CD4-positive, alpha-beta T cell treated with Interleukin-15 for 1 hour (primary cell): Measurements from ENCODE around the gene PDE3A.

Source experiments
- DNase-seq: peaks from one replicate; pipeline ENCODE4 v3.0.0-alpha.2; 2020

PDE3A gene

GRCh38 chr12:20463913-20464524 lies 95.7 kb downstream of the PDE3A start:
- no peak for DNase-seq

- DNase-seq: no peak
Observed at GRCh38 chr12:20469300-20469699, 101.0 kb downstream of the PDE3A start.

GRCh38 chr12:20469756-20470155 lies 101.4 kb downstream of the PDE3A start:
- no peak for DNase-seq

DNA sequence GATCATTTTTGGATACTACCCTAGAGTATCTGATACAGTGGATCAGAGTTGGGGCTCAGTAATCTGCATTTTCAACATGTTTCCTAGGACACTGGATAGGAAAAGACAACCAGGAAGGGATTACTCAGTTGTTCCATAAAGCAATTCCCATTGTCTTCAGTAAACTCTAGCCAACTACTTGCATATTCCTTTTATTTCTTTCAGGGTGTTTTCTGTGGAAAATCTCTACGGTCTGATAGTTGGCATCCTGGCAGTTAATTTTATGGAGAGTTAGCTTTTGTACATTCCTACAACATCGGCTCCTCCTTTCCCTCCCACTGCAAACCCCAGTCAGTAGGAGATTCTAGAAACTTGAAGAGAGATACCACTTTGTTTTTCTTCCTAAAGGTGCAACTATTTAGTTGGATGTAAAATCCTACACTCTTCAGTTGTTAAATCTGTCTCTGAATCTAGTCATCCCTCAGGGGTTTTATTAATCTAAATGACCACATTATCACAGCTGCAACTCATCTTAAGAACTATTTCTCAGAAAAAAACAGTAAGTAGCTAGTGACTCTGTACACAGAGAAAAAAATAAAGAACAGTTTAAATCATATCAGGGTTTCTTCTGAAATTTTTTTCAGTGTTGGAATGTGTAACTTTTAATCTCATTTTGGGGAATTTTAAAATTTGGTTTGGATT lies 103.9 kb downstream of the PDE3A start:
- no peak for DNase-seq

GRCh38 chr12:20473133-20473532 lies 104.8 kb downstream of the PDE3A start:
- DNase-seq: no peak

DNA sequence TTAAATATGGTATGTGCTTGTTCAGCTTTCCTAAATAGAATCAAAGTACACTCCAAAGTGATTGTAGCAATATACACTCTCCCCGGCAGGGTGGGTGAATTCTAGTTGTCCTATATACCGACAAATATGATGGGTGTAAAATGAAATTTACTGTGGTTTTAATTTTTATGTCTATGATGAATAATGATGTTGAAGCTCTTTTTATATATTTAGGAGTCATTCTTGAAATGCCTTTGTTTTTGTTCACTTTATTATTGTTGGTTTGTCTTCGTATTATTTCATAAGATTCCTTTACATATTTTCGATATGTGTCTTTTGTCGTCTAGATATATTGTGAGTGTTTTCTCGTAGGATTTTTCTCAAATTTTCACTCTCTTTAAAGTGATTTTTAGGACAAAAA lies 105.7 kb downstream of the PDE3A start:
- DNase-seq: no peak

GRCh38 chr12:20474443-20474842 lies 106.1 kb downstream of the PDE3A start:
- no peak for DNase-seq

GRCh38 chr12:20475542-20475941 lies 107.2 kb downstream of the PDE3A start:
- DNase-seq: no peak

DNA sequence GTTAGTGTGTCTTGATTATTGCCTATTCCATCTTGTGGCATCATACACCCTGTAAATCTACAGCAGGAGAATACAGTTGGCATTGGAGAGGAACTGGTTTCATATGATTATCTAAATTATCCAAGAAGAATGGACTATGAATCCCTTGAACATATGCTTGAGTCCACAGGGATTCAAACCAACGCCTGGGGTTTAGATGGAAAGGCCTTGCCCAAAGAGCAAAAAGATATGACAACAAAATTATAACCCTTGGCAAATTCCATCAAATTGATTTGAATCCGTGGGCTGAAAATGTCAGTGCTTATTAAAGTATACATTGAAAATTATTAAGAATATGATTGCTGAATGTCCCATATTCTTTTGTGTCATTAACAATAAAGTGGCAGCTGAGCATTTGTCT lies 108.2 kb downstream of the PDE3A start:
- DNase-seq: no peak

DNA sequence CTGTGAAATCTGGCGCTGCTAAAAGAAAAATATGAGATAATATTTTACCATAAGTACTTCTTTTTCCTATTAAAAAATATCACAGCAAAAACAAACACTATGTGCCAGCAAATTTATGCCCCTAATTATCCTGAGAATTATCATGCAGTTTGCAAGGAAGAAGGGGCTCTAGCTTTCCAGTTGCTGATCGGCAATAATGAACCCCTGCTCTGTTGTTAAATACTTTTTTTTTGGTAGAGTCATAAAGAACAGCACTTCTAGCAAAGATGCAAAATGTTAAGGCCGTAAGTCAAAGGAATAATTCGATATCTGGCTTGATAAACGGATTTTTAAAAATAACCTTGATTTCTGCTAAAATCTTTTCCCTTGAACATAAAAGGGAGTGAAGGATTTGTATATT lies 108.9 kb downstream of the PDE3A start:
- DNase-seq: no peak

DNA sequence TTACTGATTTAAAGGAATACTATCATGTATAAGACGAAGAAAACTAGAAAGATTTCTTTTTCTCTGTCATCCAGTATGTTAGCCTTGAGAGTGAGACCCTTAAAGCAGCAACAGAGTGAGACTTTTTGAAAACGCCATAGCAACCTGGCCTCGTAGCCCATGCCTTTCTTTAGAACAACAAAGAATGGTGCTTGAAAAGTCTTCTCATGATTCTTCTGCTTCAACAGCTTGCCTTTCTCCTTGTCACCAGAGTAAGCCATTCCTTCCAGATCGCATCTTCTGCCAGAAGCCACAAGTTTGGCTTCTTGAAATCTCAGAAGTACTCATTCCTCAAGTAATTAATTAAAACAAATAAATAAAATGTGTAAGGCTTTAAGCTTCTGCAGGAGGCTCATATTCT lies 109.3 kb downstream of the PDE3A start:
- DNase-seq: no peak

- no peak for DNase-seq
Observed at GRCh38 chr12:20482491-20483054, 114.2 kb downstream of the PDE3A start.

DNA sequence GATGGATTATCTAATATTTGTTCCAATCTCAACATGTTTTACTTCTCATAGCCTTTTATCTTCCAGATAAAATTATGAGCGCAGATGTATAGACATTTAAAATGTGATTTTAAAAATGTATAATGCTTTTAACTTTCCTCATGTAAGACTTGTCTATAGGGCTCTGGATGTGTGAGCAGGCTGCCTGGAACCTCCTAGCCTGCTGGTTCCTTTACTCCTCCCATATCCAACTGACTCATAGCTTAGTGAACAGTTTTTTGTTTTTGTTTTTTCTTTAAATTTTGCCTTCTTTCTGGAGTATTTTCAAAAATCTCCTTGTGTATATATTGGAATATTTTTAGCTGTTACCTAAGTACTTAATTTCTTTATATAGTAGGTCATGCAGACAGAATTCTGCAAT lies 115.4 kb downstream of the PDE3A start:
- DNase-seq: no peak

DNA sequence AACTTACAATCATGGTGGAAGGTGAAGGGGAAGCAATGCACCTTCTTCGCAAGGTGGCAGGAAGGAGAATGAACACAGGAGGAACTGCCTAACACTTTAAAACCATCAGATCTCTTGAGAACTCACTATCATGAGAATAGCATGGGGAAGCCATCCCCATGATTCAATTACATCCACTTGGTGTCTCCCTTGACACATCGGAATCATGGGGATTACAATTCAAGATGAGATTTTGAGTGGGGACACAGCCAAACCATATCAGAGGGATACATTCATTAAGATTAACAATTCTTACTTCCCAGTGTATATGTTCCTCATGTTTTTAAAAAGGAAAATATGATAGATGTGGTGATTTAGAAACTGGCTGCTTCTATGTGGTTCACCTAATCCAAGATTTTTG lies 117.9 kb downstream of the PDE3A start:
- no peak for DNase-seq

DNA sequence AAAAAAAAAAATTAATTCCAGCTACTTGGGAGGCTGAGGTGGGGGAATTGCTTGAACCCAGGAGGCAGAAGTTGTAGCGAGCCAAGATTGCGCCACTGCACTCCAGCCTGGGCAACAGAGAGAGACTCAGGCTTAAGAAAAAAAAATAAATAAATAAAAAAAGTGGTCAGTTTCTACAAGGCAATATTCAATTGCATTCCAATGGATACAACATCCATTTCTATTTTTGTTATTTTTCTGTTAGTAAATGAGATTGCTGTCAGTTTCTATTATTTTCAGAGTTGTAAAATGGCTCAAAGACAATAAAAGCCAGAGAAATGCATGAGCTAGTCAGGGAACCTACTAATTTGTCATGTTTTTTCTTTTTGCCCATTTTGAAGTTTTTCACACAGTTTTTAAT lies 119.2 kb downstream of the PDE3A start:
- no peak for DNase-seq

DNA sequence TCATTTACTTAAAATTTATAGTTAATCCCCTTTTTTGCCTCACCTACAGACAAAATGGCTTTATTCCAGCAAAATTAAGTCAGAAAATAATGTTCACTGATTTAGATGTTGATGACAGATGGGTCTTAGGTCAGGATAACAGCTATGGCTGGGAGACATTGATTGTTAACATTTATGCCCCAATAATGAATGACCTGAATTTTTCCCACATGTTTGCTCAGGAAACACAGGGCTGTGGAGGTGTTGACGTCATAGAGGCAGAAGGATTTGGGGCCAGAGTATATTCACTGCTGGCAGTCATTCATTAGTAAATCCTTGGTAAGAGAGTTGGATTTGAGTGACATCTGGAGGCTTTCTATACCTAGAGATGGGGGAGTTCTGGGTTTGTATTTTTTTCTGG lies 121.3 kb downstream of the PDE3A start:
- DNase-seq: no peak

GRCh38 chr12:20490213-20490612 lies 121.9 kb downstream of the PDE3A start:
- DNase-seq: no peak

DNA sequence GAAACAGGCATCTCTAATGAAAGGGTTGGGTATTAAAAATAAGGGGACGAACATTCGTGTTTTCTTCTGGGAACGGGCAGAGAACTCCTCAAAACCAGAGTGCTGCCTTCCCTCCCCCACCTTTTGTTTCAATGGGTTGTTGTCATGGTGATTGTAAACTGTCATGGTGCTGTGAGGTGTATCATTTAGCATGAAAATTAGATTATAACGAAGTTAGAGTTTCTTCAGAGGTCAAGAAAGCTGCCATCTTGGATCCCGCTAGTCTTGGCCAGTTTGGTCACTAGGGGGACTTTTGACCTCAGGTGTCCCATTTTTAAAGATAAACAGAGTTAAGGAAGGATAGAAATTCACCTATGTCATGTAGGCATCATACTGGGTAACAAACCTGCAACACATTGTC lies 123.0 kb downstream of the PDE3A start:
- DNase-seq: no peak

DNA sequence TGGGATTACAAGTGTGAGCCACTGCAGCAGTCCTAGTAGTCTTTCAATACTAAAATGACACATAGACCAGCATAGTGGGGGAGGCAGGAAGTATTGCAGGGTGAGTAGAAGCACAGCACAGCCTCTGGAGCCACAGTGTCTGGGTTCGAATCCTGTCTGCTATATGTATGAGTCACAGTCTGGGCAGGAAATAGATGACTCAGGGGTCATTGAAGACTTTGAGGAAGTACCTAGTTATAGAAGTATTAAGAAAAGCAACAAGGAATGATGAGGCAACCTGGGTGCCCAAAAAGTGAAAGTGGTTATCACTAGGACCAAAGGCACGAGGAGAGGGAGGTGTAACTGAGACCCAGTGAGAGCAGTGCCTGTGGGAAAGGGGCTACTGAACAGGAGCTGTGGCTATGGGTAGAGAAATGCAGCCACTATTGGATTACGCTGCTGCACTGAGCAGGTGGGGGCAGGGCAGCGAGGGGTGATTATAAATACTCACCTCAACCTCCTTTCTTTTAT lies 124.0 kb downstream of the PDE3A start:
- peak; percentile 21 for DNase-seq

DNA sequence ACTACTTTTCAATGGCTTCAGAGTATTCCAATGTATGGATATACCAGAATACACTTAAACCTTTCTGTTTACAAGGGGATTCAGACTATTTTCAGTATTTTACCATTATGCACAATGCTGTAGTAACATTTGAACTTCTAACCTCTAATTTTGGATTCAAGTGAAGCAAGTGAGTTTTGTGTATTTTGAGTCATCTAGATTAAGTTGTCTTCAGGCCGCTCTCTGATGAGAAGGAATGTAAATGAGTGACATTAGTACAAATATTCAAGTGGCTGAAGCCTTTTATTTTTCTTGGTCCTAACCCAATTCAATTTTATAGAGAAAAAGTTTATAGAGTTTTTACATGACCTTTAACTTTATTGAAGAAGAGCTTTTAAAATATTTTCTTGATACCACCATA lies 125.6 kb downstream of the PDE3A start:
- no peak for DNase-seq

DNA sequence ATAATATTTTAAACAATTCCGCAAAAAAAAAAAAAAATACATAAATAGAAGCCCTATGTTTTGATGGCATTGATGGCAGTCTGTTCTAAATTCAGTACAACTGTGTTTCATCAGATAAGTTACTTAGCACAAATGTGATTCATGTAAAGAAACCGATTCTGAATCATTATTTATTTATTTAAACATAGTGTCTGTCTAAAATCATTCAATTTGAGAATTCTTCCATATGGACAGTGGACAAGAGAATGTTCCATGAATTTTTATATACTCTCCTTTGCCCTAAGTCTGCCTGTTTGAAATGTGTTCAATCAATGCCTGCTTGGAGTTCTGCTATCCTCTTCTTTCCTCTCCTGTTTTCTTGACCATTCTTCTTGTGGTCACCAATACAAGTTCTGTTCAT lies 126.5 kb downstream of the PDE3A start:
- DNase-seq: no peak

DNA sequence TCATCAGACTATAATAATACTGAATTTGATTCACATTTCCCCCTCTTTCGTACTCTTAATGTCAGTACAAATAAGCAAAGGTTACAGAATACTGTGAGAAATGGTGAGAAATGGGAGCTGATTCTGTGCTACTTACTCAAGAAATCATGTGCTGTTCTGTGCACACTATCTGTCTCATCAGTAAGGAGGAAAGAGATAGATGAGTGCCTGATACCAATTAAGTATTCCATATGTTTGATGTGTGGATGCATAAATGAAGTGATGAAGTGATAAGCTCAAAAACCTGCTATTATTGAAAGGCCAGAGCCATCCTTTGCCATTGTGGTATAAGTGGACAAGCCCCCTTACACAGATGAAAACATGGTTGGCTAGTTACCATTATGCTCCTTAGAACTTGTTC lies 127.7 kb downstream of the PDE3A start:
- no peak for DNase-seq

GRCh38 chr12:20497707-20498106 lies 129.4 kb downstream of the PDE3A start:
- no peak for DNase-seq

- no peak for DNase-seq
Observed at GRCh38 chr12:20501958-20502357, 133.6 kb downstream of the PDE3A start.

DNA sequence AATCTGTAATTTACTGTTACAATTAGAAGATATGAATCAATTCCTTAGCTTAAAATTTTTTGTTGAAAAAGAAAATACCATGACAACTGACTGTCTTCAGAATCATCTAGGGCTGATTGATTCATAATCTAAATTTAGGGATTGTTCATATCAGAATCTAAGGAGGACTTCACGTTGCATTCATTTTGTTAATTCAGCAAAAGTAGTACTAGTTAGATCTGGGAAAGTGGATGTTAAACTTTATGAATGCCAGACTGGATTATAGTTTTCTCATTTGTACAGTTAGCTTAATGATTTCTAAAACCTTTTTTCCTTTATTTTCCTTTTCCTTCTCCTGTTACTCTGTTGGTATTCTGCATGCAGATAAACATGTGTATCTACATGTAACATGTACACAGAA lies 135.5 kb downstream of the PDE3A start:
- DNase-seq: no peak
